K562 (cell line): Measurements from ENCODE around the gene CEBPB. TPM values are rescaled to one million over a fixed set of nuclear protein-coding genes. Genes with fewer than 3 reads are reported as not detected.

ENCODE experiments used
- ATAC-seq: fragments of 200-7000 bp; cut with Tn5 transposase; 3 replicates; pipeline ENCODE4 v1.9.1; 2020; ENCODE audit warnings: moderate library complexity
- BruUV-seq: library from RNA; stranded (reverse); fragments of 400-500 nt; replicated peaks from 2 replicates; lab custom pipeline; 2021; lab: Mats Ljungman, UMichigan
- CTCF ChIA-PET: fragments of 300-600 bp; formaldehyde crosslinking; extraction: SDS; loops from one replicate; lab custom pipeline; 2021; ENCODE audit warnings: low intra/inter-chr PET ratio; lab: Yijun Ruan, JAX
- POLR2A ChIA-PET: fragments of 300-600, 350-650 bp; sonication (Branson Sonifier 250); formaldehyde crosslinking; extraction: SDS; loops from one replicate; lab custom pipeline; 2021; ENCODE audit warnings: antibody characterized with exemption, inconsistent platforms; lab: Yijun Ruan, JAX
- DNase-seq, 4 experiments: peaks; one replicate each; pipeline versions ENCODE4 v3.0.0 to v3.0.0-alpha.2; 2011 to 2018; ENCODE audit warnings: low spot score in 3 of 4, mixed read lengths in 3 of 4; ENCODE audit errors: extremely low read depth in 1 of 4
- FAIRE-seq: peaks from 2 replicates; lab custom pipeline; 2011; peaks lifted over from hg19 to GRCh38; lab: Jason Lieb, UNC
- H2AFZ ChIP-seq: 2 replicates; pipeline ENCODE4 v1.6.0; 2011; ENCODE audit warnings: low read depth, low read length, control low read depth, inconsistent platforms
- H3K27ac ChIP-seq: fragments of 200-600 bp; 3 replicates; pipeline ENCODE4 v1.8.0; 2011; ENCODE audit warnings: low read depth, mild to moderate bottlenecking, control low read depth, inconsistent platforms, low read length, moderate library complexity, mixed read lengths; ENCODE audit errors: extremely low read depth
- H3K27me3 ChIP-seq, 2 experiments: fragments of 300-600 bp in 1 of 2; 2 replicates in 1 of 2; 3 replicates in 1 of 2; pipeline versions ENCODE4 v1.6.0 to v1.8.0; 2011; ENCODE audit warnings: inconsistent platforms in 2 of 2, low read length in 2 of 2, mild to moderate bottlenecking in 1 of 2, mixed read lengths in 1 of 2, moderate library complexity in 1 of 2; ENCODE audit not compliant: control insufficient read depth in 2 of 2, insufficient read depth in 2 of 2
- H3K36me3 ChIP-seq: fragments of 300-600 bp; 3 replicates; pipeline ENCODE4 v1.8.0; 2011; ENCODE audit warnings: mild to moderate bottlenecking, low read length, inconsistent platforms; ENCODE audit not compliant: control insufficient read depth, insufficient read depth
- H3K4me1 ChIP-seq, 2 experiments: fragments of 200-600 bp in 1 of 2; replicated peaks in 1 of 2; 2 replicates in 1 of 2; 3 replicates in 1 of 2; pipeline versions ENCODE4 v1.5.1 to v1.8.0; 2011; ENCODE audit warnings: inconsistent platforms in 2 of 2, low read length in 2 of 2, mild to moderate bottlenecking in 1 of 2, mixed read lengths in 1 of 2, moderate library complexity in 1 of 2; ENCODE audit not compliant: control insufficient read depth in 2 of 2, insufficient read depth in 2 of 2
- H3K4me2 ChIP-seq: 2 replicates; pipeline ENCODE4 v1.6.1; 2011; ENCODE audit warnings: low read length, control low read depth, inconsistent platforms, mixed read lengths; ENCODE audit not compliant: insufficient read depth
- H3K4me3 ChIP-seq: fragments of 200-600 bp; sonication (generic), shearing (Covaris generic); 2 replicates; pipeline ENCODE4 v1.5.1; 2016; ENCODE audit warnings: control low read depth, inconsistent platforms
- H3K79me2 ChIP-seq: fragments of 200-600 bp; 3 replicates; pipeline ENCODE4 v1.8.0; 2011; ENCODE audit warnings: low read length, inconsistent platforms; ENCODE audit not compliant: control insufficient read depth, insufficient read depth
- H3K9ac ChIP-seq, 2 experiments: 2 replicates each; pipeline versions ENCODE4 v1.6.0 to v1.6.1; 2011; ENCODE audit warnings: low read depth in 2 of 2, low read length in 2 of 2, control low read depth in 1 of 2, inconsistent platforms in 1 of 2, mild to moderate bottlenecking in 1 of 2, mixed read lengths in 1 of 2; ENCODE audit not compliant: insufficient read depth in 1 of 2
- H3K9me1 ChIP-seq: one replicate; pipeline ENCODE4 v1.6.0; 2011; ENCODE audit warnings: inconsistent platforms, mild to moderate bottlenecking, low read length, moderate library complexity; ENCODE audit not compliant: control insufficient read depth, insufficient read depth
- H3K9me3 ChIP-seq: replicated peaks from 2 replicates; pipeline ENCODE4 v1.5.1; 2011; ENCODE audit warnings: low read depth, low read length, inconsistent platforms; ENCODE audit not compliant: control insufficient read depth, insufficient read depth
- H4K20me1 ChIP-seq: replicated peaks from 2 replicates; pipeline ENCODE4 v1.6.1; 2011; ENCODE audit warnings: low read length, inconsistent platforms, mixed read lengths; ENCODE audit not compliant: control insufficient read depth, insufficient read depth
- E2F3 ChIP-seq: fragments of 250-450 bp; sonication (Bioruptor Pico); IDR thresholded peaks from 2 replicates; pipeline ENCODE4 v1.4.0; 2020; ENCODE audit warnings: mild to moderate bottlenecking
- HNRNPUL1 ChIP-seq: fragments of 200-400 bp; formaldehyde crosslinking; IDR thresholded peaks from 2 replicates; pipeline ENCODE4 v1.6.1; 2017; ENCODE audit warnings: low read length
- MAZ ChIP-seq, 2 experiments: fragments of 450-650 bp in 1 of 2; sonication (generic) in 1 of 2; formaldehyde crosslinking; IDR thresholded peaks in 1 of 2; conservative IDR thresholded peaks in 1 of 2; 2 replicates each; pipeline versions ENCODE4 v1.4.0 to v1.5.0; 2020; ENCODE audit warnings: mild to moderate bottlenecking in 1 of 2, missing genetic modification reagents in 1 of 2
- MED1 ChIP-seq: sonication (generic); formaldehyde crosslinking; IDR thresholded peaks from 2 replicates; pipeline ENCODE4 v1.8.1; 2023; ENCODE audit warnings: missing genetic modification reagents, borderline replicate concordance
- NCOA2 ChIP-seq, 2 experiments: fragments of 450-650 bp; IDR thresholded peaks; 2 replicates each; pipeline ENCODE4 v1.6.1; 2018; ENCODE audit warnings: mild to moderate bottlenecking in 2 of 2, moderate library complexity in 1 of 2; ENCODE audit not compliant: partially characterized antibody in 2 of 2
- RBBP5 ChIP-seq: fragments of 200-600 bp; sonication (generic); IDR thresholded peaks from 2 replicates; pipeline ENCODE4 v1.6.1; 2012; ENCODE audit warnings: borderline replicate concordance, mild to moderate bottlenecking, low read length, control low read depth, inconsistent platforms; ENCODE audit not compliant: insufficient read depth, poor library complexity, severe bottlenecking
- RHOXF2B ChIP-seq: fragments of 250-450 bp; sonication (Bioruptor Pico); conservative IDR thresholded peaks from 2 replicates; pipeline ENCODE4 v1.5.1; 2021
- YY1 ChIP-seq, 3 experiments: IDR thresholded peaks; 2 replicates each; pipeline ENCODE4 v1.6.1; 2011; ENCODE audit warnings: low read length in 2 of 3, mild to moderate bottlenecking in 2 of 3, moderate library complexity in 2 of 3, borderline replicate concordance in 1 of 3, control low read depth in 1 of 3, low read depth in 1 of 3; ENCODE audit not compliant: insufficient read depth in 3 of 3, insufficient replicate concordance in 2 of 3, control insufficient read depth in 1 of 3, insufficient read length in 1 of 3; ENCODE audit errors: extremely low read depth in 1 of 3
- ZBTB1 ChIP-seq: sonication (generic); formaldehyde crosslinking; IDR thresholded peaks from 2 replicates; pipeline ENCODE4 v1.8.1; 2023; ENCODE audit warnings: missing genetic modification reagents, low read depth, mild to moderate bottlenecking, borderline replicate concordance
- ZBTB34 ChIP-seq: fragments of 250-450 bp; sonication (Bioruptor Pico); IDR thresholded peaks from 2 replicates; pipeline ENCODE4 v1.8.0; 2021; ENCODE audit warnings: mild to moderate bottlenecking, moderate library complexity
- WGBS: fragments of 100-300 bp; shearing (Covaris generic); methylation state at CpG from one replicate; pipeline ENCODE4 v1.1.6; 2016; ENCODE audit warnings: low coverage, mixed read lengths; ENCODE audit not compliant: insufficient coverage; ENCODE audit errors: missing lambda C conversion rate; 5-methylcytosine and 5-hydroxymethylcytosine counted together
- in situ Hi-C: fragments of 300-500 bp; cut with MboI; formaldehyde crosslinking; loops from 4 replicates; pipeline ENCODE4 v1.15.0; 2018; ENCODE audit warnings: inconsistent platforms, mixed read lengths
- intact Hi-C: fragments of 100-400 bp; cut with micrococcal nuclease; formaldehyde crosslinking; loops from 2 replicates; pipeline ENCODE4 v1.14.2; 2022
- polyA plus RNA-seq, 8 experiments: library from polyadenylated mRNA; depleted of rRNA in 4 of 8; stranded (reverse) in 5 of 8; unstranded in 3 of 8; fragments of >200 nt; fragmentation: Nextera tagmentation in 2 of 8; fragmentation: Illumina TruSeq in 1 of 8; extraction: Ambion mirVana in 2 of 8; extraction: Trizol in 1 of 8; gene quantifications; 2 replicates each; pipeline versions ENCODE4 v1.2.1 to v1.2.3, GENCODE V29; 2011 to 2014; ENCODE audit warnings: inconsistent platforms in 1 of 8, missing spikeins in 1 of 8
- total RNA-seq, 7 experiments: library from RNA; depleted of rRNA in 6 of 7; stranded (reverse); fragments of >200 nt in 6 of 7; fragmentation: Illumina TruSeq in 2 of 7; extraction: Trizol in 2 of 7; gene quantifications; 2 replicates each; pipeline versions ENCODE4 v1.2.1 to v1.2.3, GENCODE V29; 2011 to 2021; ENCODE audit warnings: low replicate concordance in 1 of 7
- TF ChIP-seq, protein P1 (sequence below): fragments of 450-650 bp; IDR thresholded peaks from 2 replicates; pipeline ENCODE4 v1.6.1; 2016; ENCODE audit warnings: mild to moderate bottlenecking
- TF ChIP-seq, protein P2 (sequence below), 2 experiments: IDR thresholded peaks; 2 replicates each; pipeline ENCODE4 v1.6.1; 2011; ENCODE audit warnings: borderline replicate concordance in 1 of 2, control low read depth in 1 of 2, low read depth in 1 of 2, low read length in 1 of 2, mild to moderate bottlenecking in 1 of 2, mixed read lengths in 1 of 2, moderate library complexity in 1 of 2; ENCODE audit not compliant: insufficient read depth in 1 of 2, insufficient read length in 1 of 2, poor library complexity in 1 of 2, severe bottlenecking in 1 of 2; ENCODE audit errors: extremely low read depth in 1 of 2

Gene CEBPB
- total and polyA plus RNA-seq, 9 of the 15 experiments (the other 6 are each of a cell fraction or from before 2014, with no cell fraction given) = 1.2 to 72.6 (median 7.8) TPM

DNA sequence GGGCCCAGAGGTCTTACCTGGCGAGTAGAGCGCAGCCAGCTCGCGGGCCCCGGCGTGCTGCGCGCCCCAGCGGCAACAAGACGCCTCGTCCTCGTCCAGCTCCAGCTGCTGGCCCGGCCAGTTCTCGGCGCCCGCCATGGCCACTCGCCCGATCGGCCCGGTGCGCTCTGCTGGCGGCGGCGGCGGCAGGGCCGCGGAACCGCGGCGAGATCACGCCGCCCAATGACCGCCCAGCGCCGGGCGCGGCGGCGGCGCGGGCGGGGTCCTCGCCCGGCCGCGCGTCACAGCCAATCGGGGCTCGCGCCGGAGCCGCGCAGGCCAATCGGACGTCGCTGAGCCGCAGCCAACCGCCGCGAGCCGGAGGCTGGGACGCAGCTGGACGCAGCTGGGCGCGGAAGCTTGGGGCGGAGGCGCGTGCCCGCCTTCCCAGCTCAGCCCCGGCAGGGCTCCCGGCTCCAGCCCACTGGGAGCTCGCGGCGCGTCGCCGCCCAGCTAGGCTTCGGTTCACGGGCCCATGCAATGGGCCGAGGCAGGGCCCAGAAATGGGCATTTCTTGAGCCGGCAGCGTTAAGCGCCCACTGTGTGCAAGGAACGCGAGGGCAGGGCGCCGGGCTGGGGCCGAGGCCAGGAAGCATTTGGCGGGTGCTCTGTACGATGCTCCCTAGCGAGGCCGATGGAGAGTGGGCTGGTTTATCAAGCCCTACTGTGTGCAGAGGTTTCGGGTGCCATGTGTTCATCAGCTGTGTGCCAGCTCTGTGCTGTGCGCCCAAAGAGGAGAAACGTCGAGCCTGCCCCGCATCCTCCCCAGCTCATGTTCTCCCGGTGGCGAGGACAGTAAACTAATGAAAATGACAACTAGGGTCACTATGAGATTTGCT, 36.9 kb upstream of the CEBPB start, which contains the start of gene PEDS1:
PEDS1 (minus strand) TSS at position 224 of the 878 bp plus-strand sequence; CDS start at position 138, 86 bp downstream.
- Histone ChIP-seq H3K9ac (peak within 1 kb of the TSS; percentile 94 to 97), H3K4me3 (peak within 1 kb of the TSS; percentile 93), H3K9me3 (no peaks in the 10 kb centered on the region), H3K27me3 (no peaks in the 10 kb centered on the region), H3K27ac (peak within 1 kb of the TSS; percentile 92), H3K4me1 (peaks cover 27 to 52% of the 10 kb centered on the region in 2 experiments), H3K79me2 (peaks cover 46% of the 10 kb centered on the region), H4K20me1 (peaks cover 15% of the 10 kb centered on the region; the same call in 1 of the 2 replicates), H3K36me3 (peaks cover 26% of the 10 kb centered on the region; the same call in 2 of the 3 replicates), H3K4me2 (peak within 1 kb of the TSS; percentile 93), H3K9me1 (no peaks in the 10 kb centered on the region), H2AFZ (peak within 1 kb of the TSS; percentile 98)
- intact Hi-C loops = loop anchor here (2.0 to 5.0 kb wide), 2 partner anchors 41 to 66 kb away; partner anchors contain the start of gene UBE2V1
- WGBS = 5% methylated on average over 81 of the region's 99 CpGs
- in situ Hi-C loops = no loop called here
- peak; percentile 92 for FAIRE-seq
- DNase-seq = peak; percentile 93 to 98 (median 98)
- ChIA-PET POLR2A (interaction anchor here (0.6 to 3.5 kb wide), 15 partner anchors 8 to 1078 kb away, joined by 3 to 22 read pairs (median 4); no protein-coding TSS in a partner anchor), CTCF (interaction anchor here (0.6 kb wide), 1 partner anchor 265 kb away, joined by 3 read pairs; no protein-coding TSS in a partner anchor)
- TSS peak; percentile 88 for BruUV-seq
- ATAC-seq = peak; percentile 97
- TF ChIP-seq MED1 (CRISPR knock-in tag) = no peak
- TF ChIP-seq ZBTB34 (CRISPR knock-in tag) = no peak
- TF ChIP-seq E2F3 = peak; percentile 24; the same call in 1 of the 2 replicates
- TF ChIP-seq, protein P1, sequence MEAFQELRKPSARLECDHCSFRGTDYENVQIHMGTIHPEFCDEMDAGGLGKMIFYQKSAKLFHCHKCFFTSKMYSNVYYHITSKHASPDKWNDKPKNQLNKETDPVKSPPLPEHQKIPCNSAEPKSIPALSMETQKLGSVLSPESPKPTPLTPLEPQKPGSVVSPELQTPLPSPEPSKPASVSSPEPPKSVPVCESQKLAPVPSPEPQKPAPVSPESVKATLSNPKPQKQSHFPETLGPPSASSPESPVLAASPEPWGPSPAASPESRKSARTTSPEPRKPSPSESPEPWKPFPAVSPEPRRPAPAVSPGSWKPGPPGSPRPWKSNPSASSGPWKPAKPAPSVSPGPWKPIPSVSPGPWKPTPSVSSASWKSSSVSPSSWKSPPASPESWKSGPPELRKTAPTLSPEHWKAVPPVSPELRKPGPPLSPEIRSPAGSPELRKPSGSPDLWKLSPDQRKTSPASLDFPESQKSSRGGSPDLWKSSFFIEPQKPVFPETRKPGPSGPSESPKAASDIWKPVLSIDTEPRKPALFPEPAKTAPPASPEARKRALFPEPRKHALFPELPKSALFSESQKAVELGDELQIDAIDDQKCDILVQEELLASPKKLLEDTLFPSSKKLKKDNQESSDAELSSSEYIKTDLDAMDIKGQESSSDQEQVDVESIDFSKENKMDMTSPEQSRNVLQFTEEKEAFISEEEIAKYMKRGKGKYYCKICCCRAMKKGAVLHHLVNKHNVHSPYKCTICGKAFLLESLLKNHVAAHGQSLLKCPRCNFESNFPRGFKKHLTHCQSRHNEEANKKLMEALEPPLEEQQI = no peak
- TF ChIP-seq, protein P2, sequence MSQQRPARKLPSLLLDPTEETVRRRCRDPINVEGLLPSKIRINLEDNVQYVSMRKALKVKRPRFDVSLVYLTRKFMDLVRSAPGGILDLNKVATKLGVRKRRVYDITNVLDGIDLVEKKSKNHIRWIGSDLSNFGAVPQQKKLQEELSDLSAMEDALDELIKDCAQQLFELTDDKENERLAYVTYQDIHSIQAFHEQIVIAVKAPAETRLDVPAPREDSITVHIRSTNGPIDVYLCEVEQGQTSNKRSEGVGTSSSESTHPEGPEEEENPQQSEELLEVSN (IDR thresholded peaks at IDR 0.05; ENCODE audit: borderline replicate concordance in 1 of 2, extremely low read depth in 1 of 2, insufficient read depth in 1 of 2, insufficient read length in 1 of 2, low read depth in 1 of 2, low read length in 1 of 2, poor library complexity in 1 of 2, severe bottlenecking in 1 of 2) = peak; percentile 94 to 98
- TF ChIP-seq RHOXF2B (CRISPR knock-in tag) = 0 out of 2 replicates have a peak, but pooled peaks have one; percentile 62
- peak in 2 of 3 experiments; percentile 78 to 79 for TF ChIP-seq YY1 (IDR thresholded peaks at IDR 0.05; ENCODE audit: borderline replicate concordance in 1 of 3, control insufficient read depth in 1 of 3, extremely low read depth in 1 of 3, insufficient read depth in 3 of 3, insufficient read length in 1 of 3, insufficient replicate concordance in 2 of 3, low read depth in 1 of 3, low read length in 2 of 3)
- TF ChIP-seq RBBP5 = peak; percentile 77
- peak; percentile 62 to 83 for TF ChIP-seq MAZ (CRISPR knock-in tag; conservative IDR thresholded peaks at IDR 0.05 in 1 of 2, IDR thresholded peaks at IDR 0.05 in 1 of 2)
- peak; percentile 62; the same call in 1 of the 2 replicates for TF ChIP-seq ZBTB1 (CRISPR knock-in tag)
- TF ChIP-seq NCOA2 (IDR thresholded peaks at IDR 0.05; ENCODE audit: partially characterized antibody in 2 of 2) = no peak
- TF ChIP-seq HNRNPUL1 = no peak
